Colonic mucosa (tissue), 4 donors: ENCODE data around the gene MED12. TPM values are rescaled to one million over a fixed set of nuclear protein-coding genes. Genes with fewer than 3 reads are reported as not detected.

ENCODE experiments used
- DNase-seq: peaks from one replicate; pipeline ENCODE4 v3.0.0-alpha.2; 2020
- H3K27ac ChIP-seq: fragments of 200-600 bp; one replicate; pipeline ENCODE4 v1.8.0; 2021
- H3K27me3 ChIP-seq: fragments of 200-600 bp; one replicate; pipeline ENCODE4 v1.8.0; 2021
- H3K36me3 ChIP-seq: fragments of 200-600 bp; one replicate; pipeline ENCODE4 v1.8.0; 2021
- H3K4me1 ChIP-seq: fragments of 200-600 bp; one replicate; pipeline ENCODE4 v1.8.0; 2021; ENCODE audit warnings: mild to moderate bottlenecking
- H3K4me3 ChIP-seq: fragments of 200-600 bp; one replicate; pipeline ENCODE4 v1.8.0; 2021
- H3K9ac ChIP-seq, 2 donors: one replicate each; pipeline ENCODE4 v1.7.0; 2013; ENCODE audit warnings: control low read depth in 2 of 2, low read depth in 2 of 2, low read length in 2 of 2
- H3K9me3 ChIP-seq: fragments of 200-600 bp; one replicate; pipeline ENCODE4 v1.8.0; 2021
- intact Hi-C: fragments of 100-400 bp; cut with DNase I; formaldehyde crosslinking; loops from one replicate; pipeline ENCODE4 v1.14.1; 2022
- total RNA-seq, 2 donors: library from RNA; stranded (reverse); fragmentation: NEBNext Ultra II Directional in 1 of 2; extraction: Animal tissue kit (Norgen Biotek cat#: 25700) in 1 of 2; gene quantifications; one replicate each; pipeline ENCODE4 v1.2.1, GENCODE V29; 2021
- TF ChIP-seq, protein P1 (sequence below): fragments of 200-600 bp; IDR thresholded peaks from one replicate; pipeline ENCODE4 v1.8.0; 2022; ENCODE audit warnings: antibody characterized with exemption, mild to moderate bottlenecking
- donor health status: healthy.
- donor health status: DM: no; HTN: no; CAD: no.
- donor health status: DM: no; HTN: no; CAD: no.

MED12 gene
- total RNA-seq, 2 donors from 2014 or later, result 35.1 to 39.7 TPM

DNA sequence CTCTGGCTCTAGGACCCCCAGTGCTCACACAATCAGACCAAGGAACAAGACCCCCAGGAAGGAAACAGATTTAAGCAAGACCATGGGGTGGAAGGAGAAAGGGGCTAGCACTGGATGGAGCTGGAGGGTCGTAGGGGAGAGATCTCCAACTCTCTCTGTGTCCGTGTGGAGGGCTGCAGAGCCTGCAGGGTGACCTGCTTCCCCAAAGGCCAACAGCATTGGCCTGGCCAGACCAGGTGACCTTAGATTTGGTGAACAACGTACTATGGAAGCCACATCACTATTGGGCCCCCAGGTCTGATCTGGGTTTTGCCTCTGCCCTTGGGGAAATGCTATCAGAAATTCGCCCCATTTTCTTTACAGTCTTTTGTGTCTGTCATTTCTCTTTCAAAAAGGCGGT, 52.3 kb downstream of the MED12 start:
- intact Hi-C loops, result loop anchor here (10.0 kb wide), 2 partner anchors 196 to 406 kb away; no protein-coding TSS in a partner anchor

GRCh38 chrX:71171110-71171801, 52.9 kb downstream of the MED12 start:
- TF ChIP-seq, protein P1, sequence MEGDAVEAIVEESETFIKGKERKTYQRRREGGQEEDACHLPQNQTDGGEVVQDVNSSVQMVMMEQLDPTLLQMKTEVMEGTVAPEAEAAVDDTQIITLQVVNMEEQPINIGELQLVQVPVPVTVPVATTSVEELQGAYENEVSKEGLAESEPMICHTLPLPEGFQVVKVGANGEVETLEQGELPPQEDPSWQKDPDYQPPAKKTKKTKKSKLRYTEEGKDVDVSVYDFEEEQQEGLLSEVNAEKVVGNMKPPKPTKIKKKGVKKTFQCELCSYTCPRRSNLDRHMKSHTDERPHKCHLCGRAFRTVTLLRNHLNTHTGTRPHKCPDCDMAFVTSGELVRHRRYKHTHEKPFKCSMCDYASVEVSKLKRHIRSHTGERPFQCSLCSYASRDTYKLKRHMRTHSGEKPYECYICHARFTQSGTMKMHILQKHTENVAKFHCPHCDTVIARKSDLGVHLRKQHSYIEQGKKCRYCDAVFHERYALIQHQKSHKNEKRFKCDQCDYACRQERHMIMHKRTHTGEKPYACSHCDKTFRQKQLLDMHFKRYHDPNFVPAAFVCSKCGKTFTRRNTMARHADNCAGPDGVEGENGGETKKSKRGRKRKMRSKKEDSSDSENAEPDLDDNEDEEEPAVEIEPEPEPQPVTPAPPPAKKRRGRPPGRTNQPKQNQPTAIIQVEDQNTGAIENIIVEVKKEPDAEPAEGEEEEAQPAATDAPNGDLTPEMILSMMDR, result no peak
- DNase-seq, result no peak

More for the DNA sequence above, 52.3 kb downstream of the MED12 start:
- Histone ChIP-seq H3K27ac (no peak overlapping the region), H3K9me3 (no peaks in the 10 kb centered on the region), H3K4me3 (no peak overlapping the region), H3K27me3 (no peaks in the 10 kb centered on the region), H3K9ac (no peak overlapping the region), H3K4me1 (no peaks in the 10 kb centered on the region), H3K36me3 (no peaks in the 10 kb centered on the region)
- TF ChIP-seq, protein P1, result no peak
- DNase-seq, result no peak

DNA sequence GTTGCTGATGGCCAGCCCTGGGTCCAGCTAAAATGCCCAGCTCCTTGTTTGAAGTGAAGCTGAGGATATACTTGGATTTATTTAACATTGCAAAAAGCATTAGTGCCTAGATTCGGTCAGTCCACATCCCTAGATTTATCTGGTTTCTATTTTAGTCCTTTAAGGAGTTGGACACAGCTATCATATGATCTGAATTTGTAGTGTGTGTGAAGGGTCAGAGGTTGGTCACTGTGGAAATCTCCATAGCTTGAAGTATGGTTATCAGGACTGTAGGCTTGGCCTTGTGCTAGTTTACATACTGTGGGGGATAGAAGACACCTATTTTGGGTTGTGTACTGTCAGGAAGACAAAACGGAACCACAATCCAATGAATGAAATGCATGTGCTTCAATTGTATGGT, 55.0 kb downstream of the MED12 start:
- Histone ChIP-seq H3K36me3 (no peaks in the 10 kb centered on the region), H3K9ac (no peak overlapping the region), H3K9me3 (no peaks in the 10 kb centered on the region), H3K4me3 (no peak overlapping the region), H3K27me3 (no peaks in the 10 kb centered on the region), H3K4me1 (no peaks in the 10 kb centered on the region), H3K27ac (no peak overlapping the region)
- TF ChIP-seq, protein P1, result no peak
- DNase-seq, result no peak
- intact Hi-C loops, result loop anchor here (10.0 kb wide), 2 partner anchors 199 to 409 kb away; no protein-coding TSS in a partner anchor

More at GRCh38 chrX:71171110-71171801, 52.9 kb downstream of the MED12 start:
- H3K4me3 ChIP-seq, result no peak overlapping the region
- intact Hi-C loops, result loop anchor here (10.0 kb wide), 2 partner anchors 196 to 406 kb away; no protein-coding TSS in a partner anchor
- no peak overlapping the region for H3K9ac ChIP-seq
- H3K9me3 ChIP-seq, result no peaks in the 10 kb centered on the region
- H3K36me3 ChIP-seq, result no peaks in the 10 kb centered on the region
- H3K4me1 ChIP-seq, result no peaks in the 10 kb centered on the region
- no peaks in the 10 kb centered on the region for H3K27me3 ChIP-seq
- H3K27ac ChIP-seq, result no peak overlapping the region

- TF ChIP-seq, protein P1, result no peak
- Histone ChIP-seq H3K36me3 (no peaks in the 10 kb centered on the region), H3K9ac (no peak overlapping the region), H3K9me3 (no peaks in the 10 kb centered on the region), H3K27me3 (no peaks in the 10 kb centered on the region), H3K4me3 (no peak overlapping the region), H3K27ac (no peak overlapping the region), H3K4me1 (no peaks in the 10 kb centered on the region)
- intact Hi-C loops, result loop anchor here (10.0 kb wide), 2 partner anchors 200 to 410 kb away; no protein-coding TSS in a partner anchor
- no peak for DNase-seq
Observed at GRCh38 chrX:71174795-71175194, 56.4 kb downstream of the MED12 start.

- Histone ChIP-seq H3K4me3 (no peak overlapping the region), H3K4me1 (no peaks in the 10 kb centered on the region), H3K27ac (no peak overlapping the region), H3K27me3 (no peaks in the 10 kb centered on the region), H3K9ac (no peak overlapping the region), H3K9me3 (no peaks in the 10 kb centered on the region), H3K36me3 (no peaks in the 10 kb centered on the region)
- no peak for DNase-seq
- intact Hi-C loops, result loop anchor here (10.0 kb wide), 2 partner anchors 201 to 411 kb away; no protein-coding TSS in a partner anchor
- TF ChIP-seq, protein P1, result no peak
Observed at GRCh38 chrX:71175531-71175930, 57.1 kb downstream of the MED12 start.
